Stimulated activated CD8-positive, alpha-beta memory T cell treated with anti-CD3 and anti-CD28 coated beads, Interleukin-12 subunit alpha, Interleukin-12 subunit beta, amount 100 ng/mL, for 24 hours (primary cell): ENCODE measurements around the gene OR51F1.
"Not testable (repeated sequence)": the region's sequence is repeated elsewhere in the genome, so short reads cannot be mapped to it uniquely, and the experiment has no call there.

Source experiments
- DNase-seq: peaks from one replicate; pipeline ENCODE4 v3.0.0-alpha.2; 2020; ENCODE audit errors: extremely low read depth

Gene OR51F1, protein sequence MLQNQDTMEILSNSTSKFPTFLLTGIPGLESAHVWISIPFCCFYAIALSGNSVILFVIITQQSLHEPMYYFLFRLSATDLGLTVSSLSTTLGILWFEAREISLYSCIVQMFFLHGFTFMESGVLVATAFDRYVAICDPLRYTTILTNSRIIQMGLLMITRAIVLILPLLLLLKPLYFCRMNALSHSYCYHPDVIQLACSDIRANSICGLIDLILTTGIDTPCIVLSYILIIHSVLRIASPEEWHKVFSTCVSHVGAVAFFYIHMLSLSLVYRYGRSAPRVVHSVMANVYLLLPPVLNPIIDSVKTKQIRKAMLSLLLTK

DNA sequence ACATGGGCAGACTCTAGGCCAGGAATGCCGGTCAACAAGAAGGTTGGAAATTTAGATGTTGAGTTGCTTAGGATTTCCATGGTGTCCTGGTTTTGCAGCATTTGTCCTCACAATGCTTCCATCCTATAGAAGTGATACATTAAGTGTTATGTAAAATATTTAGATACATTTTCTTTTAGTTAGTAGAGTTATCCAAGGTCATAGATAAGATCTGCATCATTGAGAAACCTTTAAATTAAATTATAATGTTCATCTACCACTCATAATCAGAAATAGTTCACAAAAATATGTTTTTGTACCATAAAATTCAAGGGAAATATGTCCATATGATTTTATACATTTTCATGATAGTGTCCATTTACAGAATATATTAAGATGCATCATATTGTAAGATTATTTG is at the start of gene OR51F1:
TSS of gene OR51F1 (minus strand) at position 101 of the 400 bp plus-strand sequence. CDS start at position 101, 0 bp downstream.
- DNase-seq = no peak

DNA sequence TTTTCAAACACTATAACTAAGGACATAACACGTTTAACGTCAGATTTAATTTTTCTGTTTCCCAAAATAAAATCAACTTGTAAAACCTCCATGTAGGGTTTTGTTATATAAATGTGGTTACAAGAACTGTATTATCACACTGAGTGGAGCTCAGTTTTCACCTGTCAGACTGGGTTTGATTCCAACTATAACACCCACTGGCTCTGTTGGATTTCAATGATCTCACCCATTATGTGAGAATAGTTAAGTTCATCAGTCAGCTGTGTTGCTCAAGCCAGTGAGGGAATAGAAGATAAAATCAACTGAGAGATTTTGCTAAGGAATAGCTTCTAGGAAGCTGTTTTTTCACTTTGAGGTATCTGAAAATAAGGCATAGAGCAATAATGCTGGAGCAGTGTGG is 39.5 kb upstream of the OR51F1 start:
- no peak for DNase-seq

DNA sequence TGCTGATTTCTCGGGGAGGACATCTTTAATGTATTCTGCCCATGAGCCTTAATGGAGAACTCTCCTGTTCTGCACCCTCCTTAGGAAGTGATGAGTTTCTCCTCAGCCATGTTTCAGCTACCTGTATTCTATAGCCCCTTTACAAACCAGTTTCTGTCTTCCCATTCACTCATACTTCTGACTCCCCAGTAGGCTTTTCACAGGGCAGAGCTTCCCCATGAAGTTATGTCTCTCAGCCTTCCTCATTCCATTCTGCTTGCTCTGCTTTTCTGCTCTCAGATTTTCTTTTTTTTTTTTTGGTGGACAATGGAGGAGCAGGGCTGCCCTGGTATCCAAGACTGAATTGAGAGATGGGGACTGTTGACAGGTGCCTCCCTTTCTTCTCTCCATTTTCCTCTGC is 38.7 kb upstream of the OR51F1 start:
- DNase-seq = no peak

DNA sequence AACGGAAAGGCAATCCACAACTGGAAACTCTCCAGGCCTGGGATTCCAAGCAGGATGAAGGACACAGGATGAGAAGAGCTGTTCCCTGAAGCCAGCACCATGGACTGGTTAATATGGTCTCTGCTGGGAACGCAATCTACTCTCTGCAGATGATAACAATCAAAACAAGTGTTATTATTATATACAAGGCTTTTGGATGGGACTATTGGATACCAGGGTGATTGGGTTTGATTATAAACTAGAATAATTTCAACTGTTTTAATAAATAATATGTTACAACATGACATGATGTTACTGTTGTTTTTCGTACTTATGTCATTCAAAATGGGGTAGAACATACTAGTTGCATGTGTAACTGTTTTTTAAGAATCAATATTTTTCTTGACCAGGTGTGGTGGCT is 34.5 kb upstream of the OR51F1 start, which contains the start of gene OR52R1:
TSS of gene OR52R1 (minus strand) at position 101 of the 400 bp plus-strand sequence. CDS start at position 101, 0 bp downstream.
- no peak for DNase-seq

DNA sequence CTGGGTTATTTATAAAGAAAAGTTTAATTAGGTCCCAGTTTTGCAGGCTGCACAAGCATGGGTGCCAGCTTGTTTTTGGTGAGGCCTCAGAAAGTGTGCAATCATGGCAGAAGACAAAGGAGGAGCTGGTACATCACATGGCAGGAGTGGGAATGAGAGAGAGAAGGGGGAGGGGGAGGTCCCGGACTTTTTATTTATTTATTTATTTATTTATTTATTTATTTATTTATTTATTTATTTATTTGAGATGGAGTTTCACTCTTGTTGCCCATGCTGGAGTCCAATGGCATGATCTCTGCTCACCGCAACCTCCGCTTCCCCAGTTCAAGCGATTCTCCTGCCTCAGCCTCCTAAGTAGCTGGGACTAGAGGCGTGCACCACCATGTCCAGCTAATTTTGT is 31.6 kb upstream of the OR51F1 start:
- DNase-seq = not testable (repeated sequence)

DNA sequence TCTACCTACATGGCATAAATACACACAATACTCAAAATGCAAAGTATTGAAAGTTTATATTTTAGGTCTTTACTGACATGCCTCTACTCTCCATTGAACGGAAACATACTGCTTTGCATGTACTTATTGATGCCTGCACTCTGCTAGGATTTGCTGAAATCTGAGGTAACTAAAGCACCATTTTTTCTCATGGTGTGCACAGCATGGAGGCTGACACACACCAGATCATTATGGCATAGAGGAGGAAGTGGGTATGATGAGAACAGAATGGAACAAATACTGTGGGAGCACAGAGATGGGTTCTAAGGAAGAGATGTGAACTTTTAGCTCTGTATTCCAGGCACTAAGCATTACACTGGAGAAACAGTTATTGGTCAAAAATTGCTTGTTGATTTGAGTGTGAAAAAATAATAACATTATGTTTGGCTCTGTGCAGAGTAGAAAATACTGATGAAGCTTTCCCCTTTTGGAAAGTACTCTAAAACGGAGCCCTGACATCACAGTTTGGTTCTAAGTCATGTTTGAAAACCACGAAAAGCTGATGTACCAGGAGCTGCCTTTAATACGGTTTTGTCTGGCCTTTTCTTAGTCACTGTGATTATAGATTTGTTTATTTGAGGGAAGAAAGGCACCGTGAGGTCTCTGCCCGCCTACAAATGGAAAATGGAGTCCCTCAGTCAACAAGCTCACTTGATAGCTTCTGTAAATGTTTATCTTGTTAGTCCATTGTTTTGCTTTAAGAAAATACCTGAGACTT is 28.9 kb upstream of the OR51F1 start:
- DNase-seq = no peak

DNA sequence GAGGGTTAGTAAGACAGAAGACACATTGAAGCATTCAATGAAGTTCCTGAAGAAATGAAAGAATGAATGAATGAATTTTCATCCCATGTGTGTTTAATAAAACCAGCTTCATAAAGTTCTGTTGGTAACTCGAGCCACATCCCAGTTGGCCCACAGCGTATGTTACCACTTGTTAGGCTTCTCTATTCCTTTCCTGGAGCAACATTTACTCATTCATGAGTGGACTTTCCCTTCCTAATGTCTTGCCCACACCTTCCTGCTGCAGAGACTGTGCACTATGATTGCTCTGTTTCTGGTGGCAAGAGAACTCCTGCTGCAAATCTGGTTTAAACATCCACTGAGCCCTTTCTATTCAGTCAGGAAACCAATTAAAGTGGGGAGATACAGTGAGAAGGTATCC is 27.5 kb upstream of the OR51F1 start:
- DNase-seq = no peak

DNA sequence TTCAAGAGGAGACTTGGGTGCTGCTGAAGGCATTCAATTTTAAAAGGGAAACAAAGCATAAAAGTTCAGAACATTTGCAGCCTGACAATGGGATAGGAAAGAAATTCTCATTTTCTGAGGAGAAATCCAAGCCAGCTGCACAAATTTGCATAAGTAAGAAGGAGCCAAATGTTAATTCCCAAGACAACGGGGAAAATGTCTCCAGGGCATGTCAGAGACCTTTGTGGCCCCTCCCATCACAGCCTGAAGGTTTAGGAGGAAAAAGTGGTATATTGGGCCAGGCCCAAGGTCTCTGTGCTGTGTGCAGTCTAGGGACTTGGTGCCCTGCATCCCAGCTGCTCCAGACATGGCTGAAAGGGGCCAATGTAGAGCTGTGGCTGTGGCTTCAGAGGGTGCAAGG is 12.7 kb upstream of the OR51F1 start:
- DNase-seq = no peak

DNA sequence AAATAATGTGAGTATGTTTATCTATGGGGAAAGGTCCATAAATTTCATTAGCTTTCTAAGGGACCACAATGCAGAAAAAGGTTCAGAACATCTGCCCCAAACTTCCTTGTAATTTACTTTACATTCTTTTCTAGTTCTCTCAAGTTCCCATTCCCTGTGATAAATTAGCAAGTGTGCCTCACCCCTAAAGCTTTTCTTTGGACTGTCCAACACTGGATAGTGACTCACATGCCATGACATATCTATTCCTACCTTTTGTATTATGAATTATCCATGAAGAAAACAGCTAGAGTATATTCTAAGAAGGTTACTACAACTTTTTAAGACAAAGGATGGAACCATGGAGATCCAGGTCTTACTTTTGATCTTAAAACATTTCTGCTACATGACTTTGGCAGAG is 1.6 kb downstream of the OR51F1 start:
- DNase-seq = no peak

DNA sequence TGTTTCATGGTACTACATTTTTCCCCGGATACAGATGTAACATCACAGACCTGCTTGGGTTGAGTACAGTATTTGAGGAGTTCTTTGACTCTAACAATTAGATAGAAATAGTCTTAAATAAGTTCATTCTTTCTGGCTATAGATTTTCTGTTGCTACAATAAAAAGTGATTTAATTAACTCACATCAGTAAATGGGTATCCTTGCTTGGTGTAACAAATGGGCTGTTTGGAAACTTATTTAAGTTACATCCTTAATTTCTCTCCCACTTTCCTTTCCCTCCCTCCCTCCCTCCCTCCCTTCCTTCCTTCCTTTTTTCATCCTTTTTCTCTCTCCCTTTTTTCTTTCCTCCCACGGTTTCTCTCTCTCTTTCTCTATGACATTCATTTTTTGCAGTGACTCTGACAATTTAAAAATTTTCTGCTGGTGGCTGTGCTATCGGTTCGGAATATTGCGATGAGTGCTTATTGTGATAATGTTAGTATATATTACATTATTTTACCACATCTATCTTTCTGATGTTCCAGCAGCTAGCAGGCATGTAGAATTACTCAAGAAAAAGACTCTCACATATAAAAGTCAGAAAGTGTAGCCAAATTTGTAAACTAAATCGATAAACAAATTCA is 3.2 kb downstream of the OR51F1 start:
- DNase-seq = no peak

DNA sequence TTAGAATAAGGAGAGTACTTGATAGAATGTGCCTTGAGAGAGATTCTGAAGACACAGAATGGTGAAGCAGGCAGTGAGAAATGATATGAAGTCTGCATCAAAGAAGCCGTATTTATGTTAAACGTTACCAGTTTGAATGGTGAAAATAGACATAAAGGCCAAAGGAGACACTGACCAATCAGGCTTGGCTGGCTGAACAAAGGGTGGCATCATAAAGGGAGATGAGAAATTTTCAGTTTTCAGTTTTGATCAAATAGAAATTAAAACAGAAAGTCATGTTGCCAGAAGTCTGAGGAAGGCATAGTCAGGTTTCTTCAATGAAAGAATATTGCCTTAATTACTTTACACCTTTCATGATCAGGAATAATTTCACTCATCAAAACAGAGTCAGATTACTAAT is 6.6 kb downstream of the OR51F1 start:
- DNase-seq = no peak

DNA sequence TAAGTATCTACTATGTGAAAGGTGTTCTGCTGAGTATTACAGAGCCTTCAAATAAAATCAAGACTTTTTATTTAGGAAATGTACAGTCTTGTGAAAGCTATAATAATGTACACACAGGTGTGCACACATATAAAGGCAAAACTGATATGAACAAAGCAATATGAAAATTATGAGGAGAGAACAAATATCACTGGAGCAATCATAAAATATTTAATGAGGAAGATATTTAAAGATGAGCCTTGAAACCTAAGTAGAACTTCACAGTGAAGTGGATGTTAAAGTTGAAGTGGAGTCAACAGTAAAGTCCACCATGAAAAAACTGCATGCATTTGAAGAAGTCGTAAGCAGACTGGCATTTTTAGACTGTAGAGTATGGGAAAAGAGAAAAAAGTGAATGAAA is 18.5 kb downstream of the OR51F1 start:
- DNase-seq = no peak

DNA sequence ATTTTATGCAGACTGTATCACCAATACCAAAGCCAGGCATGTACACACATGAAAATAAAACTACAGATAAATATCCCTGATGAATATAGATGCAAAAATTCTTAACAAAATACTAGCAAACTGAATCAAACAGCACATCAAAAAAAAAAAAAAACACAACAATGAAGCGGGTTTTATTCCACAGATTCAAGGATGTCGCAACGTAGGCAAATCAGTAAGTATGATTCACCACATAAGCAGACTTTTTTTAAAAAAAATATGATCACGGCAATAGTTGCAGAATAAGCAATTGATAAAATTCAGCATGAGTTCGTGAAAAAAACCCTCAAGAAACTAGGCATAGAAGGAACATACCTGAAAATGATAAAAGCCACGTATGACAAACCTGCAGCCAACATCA is 21.3 kb downstream of the OR51F1 start:
- DNase-seq = no peak

DNA sequence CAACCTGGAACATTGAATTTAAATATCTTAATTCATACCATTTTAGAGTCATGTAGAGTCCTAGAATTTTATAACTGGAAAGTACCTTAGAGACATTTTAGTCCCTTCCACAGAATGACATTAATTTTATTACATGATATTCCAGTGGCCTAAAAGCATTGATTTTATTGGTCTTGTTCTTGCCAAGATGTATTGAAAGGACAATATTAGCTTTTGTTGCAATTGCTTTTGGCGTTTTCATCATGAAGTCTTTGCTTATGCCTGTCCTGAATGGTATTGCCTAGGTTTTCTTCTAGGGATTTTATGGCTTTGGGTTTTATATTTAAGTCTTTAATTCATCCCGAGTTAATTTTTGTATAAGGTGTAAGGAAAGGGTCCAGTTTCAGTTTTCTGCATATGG is 29.0 kb downstream of the OR51F1 start:
- no peak for DNase-seq

DNA sequence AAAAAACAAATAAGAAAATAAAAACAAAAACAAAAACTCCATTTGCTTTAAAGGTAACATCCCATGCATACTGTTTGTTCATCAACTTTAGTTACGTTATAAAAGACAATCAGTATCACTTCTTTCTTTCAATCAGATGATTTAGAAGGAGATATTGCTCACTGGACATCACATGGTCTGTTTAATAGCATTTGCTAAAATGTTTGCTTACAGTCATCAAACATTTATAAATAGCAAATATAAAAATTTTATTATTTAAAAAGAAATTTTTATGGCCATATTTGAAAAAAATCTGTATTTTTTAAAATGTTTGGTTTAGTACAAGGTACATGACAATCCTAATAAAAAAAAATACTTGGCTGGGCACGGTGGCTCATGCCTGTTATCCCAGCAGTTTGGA is 42.6 kb downstream of the OR51F1 start:
- no peak for DNase-seq

DNA sequence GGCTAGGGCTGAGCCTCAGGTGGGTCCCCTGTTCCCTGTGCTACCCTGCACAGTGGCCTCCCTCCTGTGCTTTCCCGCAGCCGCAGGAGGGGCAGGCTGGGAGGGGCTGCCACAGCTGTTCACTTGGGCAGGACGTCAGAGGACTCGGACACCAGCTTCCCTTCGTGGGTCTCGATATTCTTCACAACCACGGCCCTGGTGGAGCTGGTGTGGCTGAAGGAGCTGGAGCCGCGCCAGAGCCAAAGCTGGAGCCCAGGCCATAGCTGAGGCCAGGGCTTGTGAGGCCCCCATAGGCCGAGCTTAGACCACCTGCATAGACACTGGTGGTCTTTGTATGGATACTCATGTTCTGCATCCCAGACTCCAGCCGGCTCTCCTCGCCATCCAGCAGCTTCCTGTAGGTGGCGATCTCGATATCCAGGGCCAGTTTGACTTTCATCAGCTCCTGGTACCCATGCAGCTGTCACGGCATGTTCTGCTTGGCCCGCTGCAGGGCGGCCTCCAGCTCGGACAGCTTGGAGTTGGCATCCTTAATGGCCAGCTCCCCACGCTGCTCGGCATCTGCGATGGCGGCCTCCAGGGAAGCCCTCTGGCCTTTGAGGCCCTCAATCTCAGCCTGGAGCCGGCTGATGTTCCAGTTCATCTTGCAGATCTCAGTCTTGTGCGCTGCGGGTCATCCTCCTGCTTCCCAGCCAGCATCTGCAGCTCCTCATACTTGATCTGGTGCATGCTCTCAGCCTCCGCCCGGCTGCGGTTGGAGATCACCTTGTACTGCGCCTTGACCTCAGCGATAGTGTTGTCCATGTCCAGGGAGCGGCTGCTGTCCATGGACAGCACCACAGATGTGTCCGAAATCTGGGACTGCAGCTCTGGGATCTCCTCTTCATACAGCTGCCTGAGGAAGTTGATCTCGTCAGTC is 46.9 kb downstream of the OR51F1 start:
- DNase-seq = not testable (repeated sequence)
